GM12874 (cell line): ENCODE measurements around the gene RXRA.

Experiments
- CTCF ChIP-seq: IDR thresholded peaks from 2 replicates; pipeline ENCODE4 v1.5.1; 2011; ENCODE audit warnings: low read depth, mild to moderate bottlenecking, control low read depth, low read length, moderate library complexity; ENCODE audit not compliant: insufficient read depth

RXRA gene

DNA sequence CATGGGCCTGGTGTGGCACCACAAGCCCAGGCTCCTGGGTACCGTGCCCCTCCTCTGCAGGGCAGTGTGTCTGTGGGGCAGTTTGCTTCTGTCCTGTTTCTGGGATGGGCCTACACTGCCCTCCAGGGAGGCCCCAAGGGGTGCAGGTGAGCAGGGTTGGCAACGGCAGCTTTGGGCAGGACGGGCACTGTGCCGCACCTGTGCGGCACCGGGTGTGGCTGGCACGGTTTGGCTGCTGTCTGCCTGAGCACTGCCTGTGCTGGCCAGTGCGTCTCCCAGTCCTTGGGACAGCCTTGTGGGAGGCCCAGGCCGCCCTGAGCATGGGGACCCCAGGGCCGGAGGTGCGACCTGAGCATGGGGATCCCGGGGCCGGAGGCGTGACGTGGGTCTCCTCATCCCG lies 37.2 kb downstream of the RXRA start:
- no peak for TF ChIP-seq CTCF

GRCh38 chr9:134364391-134365114 lies 38.3 kb downstream of the RXRA start:
- peak; percentile 36 for TF ChIP-seq CTCF

DNA sequence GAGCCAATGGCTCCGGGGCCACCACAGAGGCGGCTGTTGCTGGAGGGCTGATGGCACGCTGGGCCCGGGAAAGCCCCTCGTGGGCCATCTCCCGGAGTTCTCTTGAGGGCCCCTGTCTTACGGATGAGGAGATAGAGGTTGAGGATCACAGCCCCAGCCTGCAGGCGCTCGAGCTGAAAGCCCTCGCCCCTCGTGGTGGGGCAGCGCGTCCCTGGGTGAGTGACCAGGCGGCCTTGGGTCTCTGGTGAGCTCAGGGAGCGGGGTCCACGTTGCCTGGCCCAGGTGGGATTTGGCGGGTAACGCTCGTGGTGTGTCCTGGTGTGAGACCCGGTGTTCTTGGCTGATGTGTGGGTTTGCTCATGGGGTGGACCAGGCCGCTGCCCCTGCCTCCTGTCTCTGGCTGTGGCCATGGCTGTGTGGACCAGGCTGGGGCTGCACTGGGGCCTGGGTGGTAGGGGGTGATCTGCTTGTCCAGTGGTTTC lies 38.9 kb downstream of the RXRA start:
- no peak for TF ChIP-seq CTCF

- no peak for TF ChIP-seq CTCF
These were observed 39.6 kb downstream of the RXRA start for GRCh38 chr9:134365791-134366222.

DNA sequence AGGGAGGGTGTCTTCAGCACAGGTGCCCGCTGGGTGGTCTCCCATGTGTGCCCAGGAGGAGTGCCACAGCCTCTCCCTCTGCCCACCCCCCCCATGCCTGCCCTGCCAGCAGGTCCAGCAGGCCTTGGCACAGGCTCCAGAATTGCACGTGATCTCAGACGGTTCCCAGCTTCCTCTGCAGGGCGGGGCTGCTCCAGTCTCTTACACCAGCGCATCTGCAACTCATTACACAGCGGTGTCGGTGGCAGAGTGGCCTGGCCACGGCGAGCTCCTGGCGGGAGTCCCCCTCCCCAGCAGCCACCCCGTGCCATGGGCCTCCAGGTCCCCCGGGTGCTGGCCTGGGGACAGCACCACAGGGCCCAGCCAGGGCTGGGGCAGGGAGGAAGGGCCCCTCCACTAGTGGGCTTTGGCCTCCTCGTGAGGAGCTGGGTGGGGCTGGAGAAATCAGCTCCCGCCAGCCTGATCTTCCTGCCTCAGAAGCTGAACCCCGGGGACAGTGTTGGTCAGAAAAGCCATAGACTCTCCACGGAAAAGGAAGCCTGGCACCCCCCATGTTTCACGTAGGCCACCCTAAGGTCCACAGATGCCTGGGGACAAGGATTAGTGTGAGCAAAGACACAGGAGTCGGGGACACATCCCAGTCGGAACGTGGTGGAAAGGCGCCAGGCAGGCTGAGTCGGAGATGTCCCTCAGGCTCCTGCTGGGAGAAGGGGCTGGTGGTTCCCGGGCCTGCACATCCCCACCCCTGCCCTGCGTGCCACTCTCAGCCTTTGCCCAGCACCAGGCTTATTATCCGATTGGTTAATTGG lies 40.2 kb downstream of the RXRA start:
- no peak for TF ChIP-seq CTCF

- no peak for TF ChIP-seq CTCF
These were observed 40.8 kb downstream of the RXRA start for GRCh38 chr9:134367061-134367460.

GRCh38 chr9:134367791-134368490 lies 41.7 kb downstream of the RXRA start:
- no peak for TF ChIP-seq CTCF
